Parathyroid adenoma (tissue), 2 donors: ENCODE results near the gene TRPM1.

Experiments used
- H2AFZ ChIP-seq: fragments of 300-600 bp; sonication (generic); one replicate; pipeline ENCODE4 v1.7.0; 2017; ENCODE audit warnings: antibody characterized with exemption, mild to moderate bottlenecking
- H3K27ac ChIP-seq: fragments of 300-600 bp; sonication (generic); one replicate; pipeline ENCODE4 v1.7.0; 2017
- H3K27me3 ChIP-seq: fragments of 300-600 bp; sonication (generic); one replicate; pipeline ENCODE4 v1.7.0; 2017; ENCODE audit warnings: low read length; ENCODE audit not compliant: control insufficient read depth, insufficient read depth
- H3K36me3 ChIP-seq: fragments of 300-600 bp; sonication (generic); one replicate; pipeline ENCODE4 v1.7.0; 2017; ENCODE audit warnings: low read length; ENCODE audit not compliant: control insufficient read depth, insufficient read depth
- H3K4me1 ChIP-seq: fragments of 300-600 bp; sonication (generic); one replicate; pipeline ENCODE4 v1.7.0; 2017; ENCODE audit warnings: control low read depth
- H3K4me2 ChIP-seq: fragments of 300-600 bp; sonication (generic); one replicate; pipeline ENCODE4 v1.7.0; 2017; ENCODE audit warnings: low read length
- H3K4me3 ChIP-seq: fragments of 300-600 bp; sonication (generic); one replicate; pipeline ENCODE4 v1.7.0; 2017; ENCODE audit warnings: low read depth, low read length
- H3K79me2 ChIP-seq: fragments of 300-600 bp; sonication (generic); one replicate; pipeline ENCODE4 v1.7.0; 2017; ENCODE audit warnings: control low read depth
- H3K9ac ChIP-seq: fragments of 300-600 bp; sonication (generic); one replicate; pipeline ENCODE4 v1.7.0; 2017; ENCODE audit warnings: mild to moderate bottlenecking
- H3K9me3 ChIP-seq: fragments of 300-600 bp; sonication (generic); one replicate; pipeline ENCODE4 v1.7.0; 2017; ENCODE audit warnings: low read length; ENCODE audit not compliant: control insufficient read depth
- CTCF ChIP-seq: fragments of 300-600 bp; sonication (generic); IDR thresholded peaks from one replicate; pipeline ENCODE4 v1.7.0; 2017; ENCODE audit warnings: antibody characterized with exemption, mild to moderate bottlenecking
- donor health status: primary hyperparathyroidism.

Gene TRPM1

GRCh38 chr15:31148297-31149087, 47.0 kb upstream of the TRPM1 start:
- Histone ChIP-seq H3K4me3 (no peak overlapping the region), H3K4me1 (no peaks in the 10 kb centered on the region), H3K27ac (no peak overlapping the region), H3K27me3 (no peaks in the 10 kb centered on the region), H3K36me3 (no peaks in the 10 kb centered on the region), H2AFZ (no peak overlapping the region), H3K9me3 (no peaks in the 10 kb centered on the region), H3K79me2 (no peaks in the 10 kb centered on the region), H3K4me2 (no peak overlapping the region), H3K9ac (no peak overlapping the region)
- TF ChIP-seq CTCF: no peak

- Histone ChIP-seq H3K9me3 (no peaks in the 10 kb centered on the region), H3K79me2 (no peaks in the 10 kb centered on the region), H3K9ac (no peak overlapping the region), H3K4me1 (no peaks in the 10 kb centered on the region), H3K27ac (no peak overlapping the region), H3K27me3 (no peaks in the 10 kb centered on the region), H3K4me3 (no peak overlapping the region), H3K36me3 (no peaks in the 10 kb centered on the region), H2AFZ (no peak overlapping the region), H3K4me2 (no peak overlapping the region)
- TF ChIP-seq CTCF: no peak
Observed at GRCh38 chr15:31147944-31148296, 46.4 kb upstream of the TRPM1 start.

GRCh38 chr15:31147456-31147855, 45.9 kb upstream of the TRPM1 start:
- no peaks in the 10 kb centered on the region for H3K27me3 ChIP-seq
- no peak overlapping the region for H3K4me3 ChIP-seq
- no peak overlapping the region for H3K4me2 ChIP-seq

GRCh38 chr15:31145271-31145911, 43.9 kb upstream of the TRPM1 start:
- Histone ChIP-seq H3K4me2 (no peak overlapping the region), H3K36me3 (no peaks in the 10 kb centered on the region), H3K9ac (no peak overlapping the region), H3K9me3 (no peaks in the 10 kb centered on the region), H3K27me3 (no peaks in the 10 kb centered on the region), H3K27ac (no peak overlapping the region), H2AFZ (no peak overlapping the region), H3K79me2 (no peaks in the 10 kb centered on the region), H3K4me3 (no peak overlapping the region), H3K4me1 (no peaks in the 10 kb centered on the region)
- TF ChIP-seq CTCF: no peak

More at GRCh38 chr15:31147456-31147855, 45.9 kb upstream of the TRPM1 start:
- Histone ChIP-seq H3K9ac (no peak overlapping the region), H3K36me3 (no peaks in the 10 kb centered on the region), H3K9me3 (no peaks in the 10 kb centered on the region), H3K27ac (no peak overlapping the region), H3K79me2 (no peaks in the 10 kb centered on the region), H3K4me1 (no peaks in the 10 kb centered on the region), H2AFZ (no peak overlapping the region)
- TF ChIP-seq CTCF: no peak
